NCI-H1048 (cell line): ENCODE data around the gene CD19.
"Not testable (repeated sequence)": the region's sequence is repeated elsewhere in the genome, so short reads cannot be mapped to it uniquely, and the experiment has no call there.

Experiments used
- DNase-seq: peaks from one replicate; lab custom pipeline; 2025; lab: John Stamatoyannopoulos, UW

Gene CD19

GRCh38 chr16:28936784-28937155, 5.0 kb downstream of the CD19 start:
- no peak for DNase-seq

GRCh38 chr16:28937222-28937876, 5.6 kb downstream of the CD19 start:
- DNase-seq = no peak

GRCh38 chr16:28938721-28939120, 7.0 kb downstream of the CD19 start:
- no peak for DNase-seq

- not testable (repeated sequence) for DNase-seq
Measured at GRCh38 chr16:28939825-28940224, 8.1 kb downstream of the CD19 start.

- DNase-seq = no peak
Measured at GRCh38 chr16:28943281-28943680, 11.5 kb downstream of the CD19 start.

GRCh38 chr16:28946681-28947080, 14.9 kb downstream of the CD19 start:
- DNase-seq = no peak

- DNase-seq = peak; percentile 94
Measured at GRCh38 chr16:28950648-28951409, 19.1 kb downstream of the CD19 start, which contains the start of gene NFATC2IP. NFATC2IP (plus strand) TSS chr16:28950937; CDS start chr16:28951012, 75 bp downstream.

- no peak for DNase-seq
Measured at GRCh38 chr16:28951410-28951943, 19.7 kb downstream of the CD19 start.

- no peak for DNase-seq
Measured at GRCh38 chr16:28958216-28958615, 26.4 kb downstream of the CD19 start.

- DNase-seq = no peak
Measured at GRCh38 chr16:28958836-28959235, 27.1 kb downstream of the CD19 start.

GRCh38 chr16:28964072-28964471, 32.3 kb downstream of the CD19 start:
- DNase-seq = no peak

- no peak for DNase-seq
Measured at GRCh38 chr16:28964496-28964895, 32.7 kb downstream of the CD19 start.

- DNase-seq = no peak
Measured at GRCh38 chr16:28967156-28967555, 35.4 kb downstream of the CD19 start.

- not testable (repeated sequence) for DNase-seq
Measured at GRCh38 chr16:28969696-28970095, 37.9 kb downstream of the CD19 start.

GRCh38 chr16:28974007-28974436, 42.3 kb downstream of the CD19 start:
- no peak for DNase-seq

GRCh38 chr16:28974437-28975157, 42.8 kb downstream of the CD19 start, which contains the start of gene SPNS1:
SPNS1 (plus strand) TSS chr16:28974778; CDS start chr16:28975152, 374 bp downstream.
- DNase-seq = peak; percentile 83

- no peak for DNase-seq
Measured at GRCh38 chr16:28975158-28975599, 43.4 kb downstream of the CD19 start.

GRCh38 chr16:28977703-28978662, 46.2 kb downstream of the CD19 start:
- DNase-seq = no peak

- not testable (repeated sequence) for DNase-seq
Measured at GRCh38 chr16:28980330-28980729, 48.6 kb downstream of the CD19 start.

- DNase-seq = no peak
Measured at GRCh38 chr16:28980929-28981328, 49.2 kb downstream of the CD19 start.

- DNase-seq = no peak
Measured at GRCh38 chr16:28981517-28981916, 49.7 kb downstream of the CD19 start.
